Nucleus accumbens (tissue), 56 donors: ENCODE measurements around the gene CCDC126.
A peak's percentile ranks its signal among the peaks of the same experiment; 100 is the strongest.
"Not testable (repeated sequence)": the region's sequence is repeated elsewhere in the genome, so short reads cannot be mapped to it uniquely, and the experiment has no call there.

Experiments used
- DNase-seq, 56 donors: peaks; one replicate each; lab custom pipeline; 2025; lab: John Stamatoyannopoulos, UW

The CCDC126 gene

DNA sequence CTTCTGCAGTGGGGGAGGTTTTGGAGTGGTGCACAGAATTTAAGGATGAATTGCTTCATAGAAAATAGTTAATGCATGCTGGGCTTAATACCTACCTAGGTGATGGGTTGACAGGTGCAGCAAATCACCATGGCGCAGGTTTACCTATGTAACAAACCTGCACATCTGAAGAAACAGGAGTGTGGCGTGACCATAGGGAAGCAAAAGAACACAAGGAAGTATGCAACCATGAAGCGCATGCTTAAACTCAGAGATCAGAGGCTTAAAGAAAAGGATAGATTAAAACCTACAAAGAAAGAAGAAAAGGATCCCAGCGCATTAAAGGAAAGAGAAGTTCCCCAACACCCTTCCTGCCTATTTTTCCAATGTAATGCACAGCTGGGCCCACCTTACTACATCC is 22.0 kb downstream of the CCDC126 start:
- no peak for DNase-seq

DNA sequence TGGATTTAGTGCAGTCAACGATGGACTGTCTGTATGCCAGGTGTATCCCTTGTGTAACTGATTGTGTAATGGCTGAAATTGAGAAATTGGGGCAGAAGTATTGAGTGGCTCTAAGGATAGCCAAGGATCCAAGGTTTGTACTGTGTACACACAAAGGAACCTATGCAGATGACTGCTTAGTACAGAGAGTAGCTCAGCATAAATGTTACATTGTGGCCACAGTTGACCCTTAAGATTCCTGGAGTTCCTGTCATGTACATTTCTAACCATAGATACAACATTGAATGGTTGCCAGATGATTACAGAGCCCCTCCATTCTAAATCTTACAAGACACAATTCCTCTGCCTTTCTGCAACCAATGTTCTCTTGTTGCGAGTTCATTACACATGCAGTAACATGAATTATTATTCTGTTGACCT is 25.3 kb downstream of the CCDC126 start:
- no peak for DNase-seq

DNA sequence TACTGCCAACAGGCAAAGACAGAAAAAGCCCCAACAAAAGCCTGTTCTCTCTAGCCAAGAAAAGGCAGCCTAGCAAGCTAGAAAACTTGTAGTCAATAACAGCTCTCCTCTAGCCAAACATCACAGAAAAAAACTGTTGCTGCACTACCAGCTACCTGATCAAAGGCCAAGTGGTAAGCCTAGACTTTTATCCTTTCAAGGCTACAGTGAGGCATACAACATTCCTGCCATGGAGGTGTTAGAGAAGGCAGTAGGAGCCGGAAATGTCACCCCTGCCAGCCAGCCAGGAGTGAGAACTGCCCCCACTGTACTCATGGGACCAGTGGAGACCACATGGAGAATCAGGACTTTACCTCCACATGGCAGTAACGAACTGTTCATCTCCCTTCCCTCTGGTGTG is 31.2 kb downstream of the CCDC126 start:
- DNase-seq = no peak

DNA sequence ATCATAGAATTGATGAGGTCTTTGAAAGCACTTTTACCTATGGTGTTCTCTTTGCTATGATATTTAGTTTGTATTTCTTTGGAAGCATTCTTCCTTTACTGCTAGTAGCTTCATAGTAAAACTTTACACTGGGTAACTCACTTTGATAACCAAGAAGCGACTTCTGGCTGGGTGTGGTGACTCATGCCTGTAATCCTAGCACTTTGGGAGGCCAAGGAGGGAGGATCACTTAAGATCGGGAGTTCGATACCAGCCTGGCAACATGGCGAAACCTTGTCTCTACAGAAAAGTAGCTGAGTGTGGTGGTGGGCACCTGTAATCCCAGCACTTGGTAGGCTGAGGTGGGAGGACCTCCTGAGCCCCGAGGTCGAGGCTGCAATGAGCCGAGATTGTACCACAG is 36.2 kb downstream of the CCDC126 start:
- DNase-seq = no peak

DNA sequence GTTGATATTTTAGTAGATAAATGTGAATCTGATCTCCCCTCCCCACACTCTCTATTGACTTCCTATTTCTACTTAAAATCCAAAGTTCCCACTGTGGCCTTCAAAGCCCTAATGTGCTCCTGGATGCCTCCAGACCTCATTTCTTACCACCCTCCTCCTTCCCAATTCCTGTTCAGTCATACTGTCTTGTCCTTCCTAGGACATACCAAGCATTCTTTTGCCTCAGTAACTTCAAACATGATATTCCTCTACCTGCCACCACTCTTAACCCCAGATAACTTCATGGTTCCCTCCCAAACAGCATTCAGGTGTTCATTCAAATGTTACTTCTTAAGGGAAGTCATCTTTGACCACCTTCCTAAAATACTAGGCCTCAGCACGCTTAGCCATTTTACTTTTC is 48.6 kb downstream of the CCDC126 start:
- DNase-seq = no peak

DNA sequence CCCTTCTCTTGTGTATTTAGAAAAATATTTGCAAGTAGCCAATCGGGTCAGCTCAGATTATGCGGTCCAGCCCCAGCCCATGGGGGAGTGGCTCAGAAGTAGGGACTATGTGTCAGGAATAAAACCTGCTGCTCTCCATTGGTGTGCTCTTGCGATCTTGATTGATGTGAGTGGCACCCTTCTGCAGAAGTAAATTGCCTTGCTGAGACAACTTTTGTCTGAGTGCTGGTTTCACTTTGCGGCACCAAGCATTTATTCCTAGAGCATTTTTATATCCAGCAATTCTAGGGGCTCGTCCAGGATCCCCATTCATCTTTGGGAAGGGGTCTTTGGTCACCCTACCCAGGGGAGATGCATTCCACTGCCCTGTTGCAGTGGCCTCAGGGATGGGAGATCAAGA is 56.8 kb downstream of the CCDC126 start:
- no peak for DNase-seq

DNA sequence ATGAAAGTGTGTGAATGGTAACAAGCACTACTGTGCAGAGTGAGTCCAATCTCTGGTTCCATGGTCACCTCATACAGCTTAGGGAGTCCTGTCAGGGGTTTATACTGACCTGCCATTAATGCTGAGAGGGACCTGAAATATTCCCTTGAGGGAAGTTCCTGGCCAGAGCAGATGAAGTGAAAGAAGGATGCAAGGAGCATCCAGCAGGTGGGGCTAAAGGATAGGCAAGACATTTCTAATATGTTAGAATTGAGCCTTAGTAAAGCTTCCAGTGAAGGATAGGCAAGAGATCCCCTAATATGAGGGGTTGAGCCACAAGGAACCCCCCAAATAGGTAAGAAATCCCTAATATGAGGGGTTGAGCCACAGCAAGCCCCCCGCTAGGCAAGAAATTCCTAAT is 57.3 kb downstream of the CCDC126 start:
- peak in 17 of 56 donors; percentile 3 to 58 (median 9) for DNase-seq

DNA sequence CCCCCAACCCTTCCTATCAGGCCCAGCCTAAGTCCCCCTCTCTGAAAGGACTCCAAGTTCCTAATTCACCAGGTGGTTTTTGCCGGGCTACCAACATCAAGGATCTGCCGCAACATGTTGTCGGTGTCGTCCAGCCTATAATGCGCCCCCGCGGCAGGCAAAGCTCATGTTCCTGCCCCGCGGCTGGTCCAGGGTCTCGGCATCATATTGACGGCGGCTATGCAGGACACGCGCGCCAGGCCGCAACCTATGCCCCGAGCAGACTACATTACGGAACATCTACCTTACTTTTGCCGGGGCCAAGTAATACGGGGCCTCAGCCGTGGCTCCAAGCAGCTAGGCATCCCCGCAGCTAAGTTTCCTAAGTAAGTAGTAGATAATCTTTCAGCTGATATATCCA is 58.3 kb downstream of the CCDC126 start:
- DNase-seq = no peak

DNA sequence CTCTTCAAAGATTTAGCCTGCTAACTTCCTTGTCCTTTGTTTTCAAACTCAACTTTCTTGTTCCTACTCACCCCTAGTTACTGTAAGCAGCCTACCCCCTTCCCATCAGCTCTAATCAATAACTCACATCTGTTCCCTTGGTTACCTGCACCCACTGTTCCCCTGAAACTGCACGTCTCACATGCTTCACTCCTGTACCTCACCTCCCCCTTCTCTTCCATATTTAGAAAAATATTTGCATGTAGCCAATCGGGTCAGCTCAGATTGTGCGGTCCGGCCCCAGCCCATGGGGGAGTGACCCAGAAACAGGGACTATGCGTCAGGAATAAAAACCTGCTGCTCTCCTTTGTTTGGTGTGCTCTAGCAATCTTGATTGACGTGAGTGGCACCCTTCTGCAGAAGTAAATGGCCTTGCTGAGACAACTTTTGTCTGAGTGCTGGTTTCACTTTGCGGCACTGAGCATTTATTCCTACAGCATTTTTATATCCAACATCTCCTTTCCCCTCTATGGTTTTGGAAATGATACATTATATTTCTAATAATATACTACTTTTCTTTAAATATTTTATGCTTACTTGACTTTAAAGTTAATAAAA is 61.7 kb downstream of the CCDC126 start:
- peak in 8 of 56 donors; percentile 3 to 36 (median 14) for DNase-seq

DNA sequence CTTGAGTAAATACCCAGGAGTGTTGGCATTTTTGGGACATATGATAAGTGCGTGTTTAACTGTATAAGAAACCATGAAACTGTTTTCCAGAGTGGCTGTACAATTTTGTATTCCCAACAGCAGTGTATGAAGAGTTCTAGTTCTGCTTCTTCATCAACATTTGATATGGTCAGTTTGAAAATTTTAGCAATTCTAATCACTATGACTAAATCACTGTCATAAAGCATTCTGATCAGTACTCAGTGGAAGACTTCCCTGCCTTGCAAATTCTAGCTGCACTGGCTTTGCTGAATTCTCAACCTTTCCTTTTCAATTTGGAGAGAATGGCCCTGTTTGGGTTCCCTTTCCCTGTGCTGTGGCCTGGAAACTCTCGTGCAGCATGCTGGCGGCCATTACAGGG is 64.2 kb downstream of the CCDC126 start:
- DNase-seq = no peak

DNA sequence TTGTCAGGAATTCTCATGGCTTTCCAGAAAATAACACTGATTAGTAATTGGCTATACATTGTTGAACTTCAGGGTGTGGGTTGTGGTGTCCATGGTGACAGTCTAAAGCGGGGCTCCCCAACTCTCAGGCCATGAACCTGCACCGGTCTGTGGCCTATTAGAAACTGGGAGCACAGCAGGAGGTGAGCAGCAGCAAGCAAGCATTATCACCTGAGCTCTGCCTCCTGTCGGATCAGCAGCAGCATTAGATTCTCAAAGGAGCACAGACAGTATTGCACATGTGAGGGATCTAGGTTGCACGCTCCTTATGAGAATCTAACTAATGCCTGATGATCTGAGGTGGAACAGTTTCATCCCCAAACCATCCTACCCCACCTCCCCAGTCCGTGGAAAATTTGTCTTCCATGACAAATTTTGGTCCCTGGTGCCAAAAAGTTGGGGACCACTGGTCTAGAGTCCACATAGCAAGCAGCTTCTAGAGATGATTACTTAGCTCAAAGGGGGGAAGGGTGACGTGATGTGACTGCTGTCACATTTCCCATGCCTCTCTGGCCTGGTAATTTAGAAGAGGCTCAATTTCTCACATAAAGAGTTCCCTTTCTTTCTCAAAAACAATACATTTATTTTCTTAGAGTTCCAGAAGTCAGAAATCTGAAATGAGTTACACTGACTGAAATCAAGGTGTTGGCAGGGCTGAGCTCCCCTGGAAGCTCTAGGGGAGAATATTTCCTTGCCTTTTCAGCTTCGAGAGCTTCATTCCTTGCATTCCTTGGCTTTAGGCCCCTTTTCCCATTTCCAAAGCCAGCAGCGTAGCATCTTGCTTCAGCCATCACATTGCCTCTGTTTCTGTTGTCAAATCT is 65.2 kb downstream of the CCDC126 start:
- no peak for DNase-seq

DNA sequence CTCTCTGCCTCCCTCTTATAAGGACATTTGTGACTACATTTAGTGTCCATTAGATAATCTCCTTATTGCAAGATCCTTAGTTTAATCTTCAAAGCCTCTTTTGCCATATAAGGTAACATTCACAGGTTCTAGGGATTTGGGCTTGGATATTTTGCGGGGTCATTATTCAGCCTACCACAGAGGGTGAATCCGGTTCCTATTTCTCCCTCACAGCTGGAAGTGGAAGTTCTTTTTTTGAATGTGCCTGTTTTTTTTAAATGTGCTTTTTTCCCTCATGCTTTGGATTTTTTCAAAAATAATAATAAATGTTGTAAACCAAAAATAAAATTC is 65.8 kb downstream of the CCDC126 start:
- no peak for DNase-seq

DNA sequence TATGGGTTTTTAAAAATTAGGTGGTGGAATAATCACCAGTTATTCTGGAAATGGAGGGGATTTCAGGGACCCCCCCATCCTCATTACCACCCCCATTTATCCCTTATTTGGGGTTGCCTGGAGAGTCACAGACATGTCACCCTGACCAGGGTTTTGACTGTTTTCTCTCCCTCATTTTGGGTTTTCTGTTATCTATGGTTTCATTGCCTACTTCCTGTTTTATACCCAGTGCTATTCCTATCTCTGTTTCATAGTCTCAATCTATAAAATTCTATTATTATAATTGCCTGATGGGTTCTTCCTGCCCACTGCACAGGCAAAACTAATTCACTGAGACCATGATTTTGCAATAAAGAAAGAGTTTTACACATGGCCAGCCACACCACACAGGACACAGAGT is 66.9 kb downstream of the CCDC126 start:
- no peak for DNase-seq

DNA sequence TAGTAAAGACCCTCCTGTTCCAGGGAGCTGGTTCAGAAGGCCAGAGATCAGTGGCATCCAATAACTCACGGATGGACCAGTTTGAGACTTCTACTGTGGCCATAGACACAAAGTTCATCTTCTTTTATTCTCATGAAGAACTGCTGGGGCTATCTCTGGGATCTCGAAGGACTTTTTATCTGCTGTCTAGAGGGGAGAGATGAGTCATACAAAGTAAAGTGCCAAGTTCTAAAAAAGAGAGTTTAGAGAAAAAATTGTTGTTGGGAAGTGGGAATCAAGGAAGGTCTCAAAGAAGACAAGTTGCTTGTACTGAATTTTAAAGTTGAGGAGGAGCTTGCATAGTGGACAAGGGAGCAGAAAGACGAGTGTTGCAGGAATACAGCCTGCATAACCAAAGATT is 74.9 kb downstream of the CCDC126 start:
- no peak for DNase-seq

DNA sequence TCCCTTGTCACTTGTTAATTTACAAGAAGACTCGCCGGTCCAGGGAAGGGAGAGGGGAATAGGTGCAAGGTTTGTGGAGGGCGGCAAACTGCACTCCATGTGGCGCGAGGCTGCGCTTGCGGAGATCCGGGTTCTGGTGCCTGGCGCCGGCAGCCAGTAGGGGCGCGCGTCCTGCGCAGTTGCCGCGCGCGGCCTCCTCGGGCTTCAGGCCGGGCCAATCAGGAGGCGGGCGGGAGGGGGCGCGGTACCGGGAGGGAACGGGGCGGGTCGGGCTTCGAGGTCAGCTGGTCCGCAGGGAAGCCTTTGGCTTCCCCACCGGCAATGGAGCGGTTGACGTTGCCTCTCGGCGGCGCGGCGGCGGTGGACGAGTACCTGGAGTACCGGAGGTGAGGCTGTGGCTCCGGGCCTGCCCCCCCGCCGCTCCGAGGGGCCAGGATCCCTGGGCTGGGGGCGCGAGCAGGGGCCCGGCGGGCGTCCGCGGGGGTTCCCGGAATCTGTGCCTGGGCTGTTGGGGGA is 82.8 kb downstream of the CCDC126 start, which contains the start of gene FAM221A:
Gene FAM221A, plus strand, starts transcription at position 302 of the 516 bp plus-strand sequence. Its CDS starts 20 bp downstream, at position 322.
- peak; percentile 42 to 92 (median 86) for DNase-seq

DNA sequence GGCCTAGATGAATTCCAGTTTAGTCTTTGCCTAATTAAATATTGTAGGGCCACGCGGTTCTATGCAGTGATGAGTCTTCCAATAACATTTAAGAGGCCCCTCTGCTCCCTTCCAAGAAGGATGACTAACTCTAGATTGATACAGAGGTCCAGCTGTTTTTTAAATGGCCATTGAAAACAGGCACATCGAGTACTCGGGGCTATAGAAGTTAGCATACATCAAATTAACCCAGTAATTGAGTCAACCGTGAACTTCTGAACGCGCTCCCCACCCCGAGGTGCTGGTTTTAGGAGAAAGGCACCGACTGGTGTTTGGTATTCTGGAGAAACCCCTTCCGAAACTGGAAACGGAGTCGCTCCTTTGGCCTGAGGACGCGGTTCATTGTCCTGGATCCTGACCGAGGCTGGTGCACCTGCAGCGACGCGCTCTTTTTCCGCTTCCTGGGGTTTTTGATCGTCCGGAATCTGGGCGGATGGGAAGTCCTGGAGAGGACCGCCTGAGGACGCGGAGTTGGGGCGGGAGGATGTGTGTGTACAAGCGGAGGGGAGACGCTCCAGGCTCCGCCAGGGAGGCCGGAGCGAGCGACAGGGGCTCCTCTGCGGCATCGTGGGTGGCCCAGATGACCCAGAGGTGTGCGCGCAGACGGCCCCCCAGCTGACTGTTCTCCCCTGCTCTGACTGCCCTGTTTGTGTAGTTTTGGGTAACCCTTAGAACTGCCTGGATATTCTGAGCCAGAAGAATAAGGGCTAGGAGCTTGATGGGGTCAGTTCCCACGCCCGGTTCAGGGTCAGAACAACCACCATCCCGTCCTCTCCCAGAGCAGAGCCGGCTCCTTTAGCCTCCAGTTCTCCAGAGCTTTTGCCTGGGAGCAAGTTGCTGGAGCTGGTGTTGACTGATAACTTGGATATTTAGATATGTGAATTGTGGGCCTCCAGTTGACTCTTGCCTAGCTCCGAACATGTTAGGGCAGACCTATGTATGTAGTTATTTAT is 83.5 kb downstream of the CCDC126 start:
- DNase-seq = peak in 47 of 56 donors; percentile 4 to 76 (median 39)

DNA sequence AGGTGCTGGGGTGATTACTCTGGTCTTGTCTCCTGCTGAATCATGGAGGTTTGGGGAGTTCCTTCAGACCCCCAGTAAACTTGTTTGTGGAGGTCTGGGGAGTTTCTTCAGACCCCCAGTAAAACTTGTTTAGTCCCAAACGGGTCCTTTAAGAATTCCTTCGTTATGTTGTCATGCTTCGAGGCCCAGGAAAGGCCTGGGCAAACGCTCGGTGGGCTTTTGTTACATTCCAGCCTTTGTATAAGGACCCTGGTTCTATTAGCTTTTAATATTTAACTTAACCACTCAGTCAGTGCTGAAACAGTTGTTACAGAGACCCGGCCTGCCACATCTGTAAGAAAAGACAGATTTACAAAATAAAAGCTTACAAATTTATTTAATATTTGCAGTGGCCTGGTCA is 86.9 kb downstream of the CCDC126 start:
- DNase-seq = not testable (repeated sequence)

DNA sequence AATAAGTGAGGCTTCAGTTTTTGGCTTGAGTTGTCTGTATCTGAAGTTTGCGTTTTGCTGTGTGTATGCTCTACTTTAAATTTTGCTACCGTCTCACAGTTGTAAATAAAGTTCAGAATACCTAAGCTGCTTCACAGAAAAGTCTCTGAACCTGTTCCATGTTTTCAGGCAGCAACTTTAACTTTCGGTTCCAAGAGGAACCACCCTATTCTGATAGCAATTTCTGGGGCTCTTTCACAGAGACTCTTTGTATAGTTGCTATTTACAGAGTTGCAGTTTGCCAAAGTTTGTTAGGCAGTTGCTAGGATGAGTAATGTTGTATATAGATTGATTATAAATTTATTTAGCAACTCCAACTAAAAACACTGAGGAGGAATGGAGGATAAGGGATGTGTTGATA is 88.5 kb downstream of the CCDC126 start:
- DNase-seq = no peak

DNA sequence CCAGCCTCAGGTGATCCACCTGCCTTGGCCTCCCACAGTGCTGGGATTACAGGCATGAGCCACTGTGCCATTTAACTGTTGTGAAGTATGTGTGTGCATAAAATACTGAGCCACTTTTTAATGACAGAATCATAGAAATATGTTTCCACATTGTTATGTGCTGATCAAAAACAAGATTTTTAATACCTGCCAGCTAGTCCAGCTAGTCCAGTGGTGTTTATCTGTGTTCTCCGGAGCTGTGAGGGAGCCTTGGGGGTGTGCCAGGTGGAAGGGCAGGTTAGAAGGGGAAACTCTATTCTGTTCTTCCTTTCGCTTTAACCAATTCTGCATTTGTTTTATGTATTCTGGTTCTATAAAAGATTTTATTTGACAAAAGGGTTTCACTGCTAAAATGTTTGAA is 89.8 kb downstream of the CCDC126 start:
- no peak for DNase-seq

DNA sequence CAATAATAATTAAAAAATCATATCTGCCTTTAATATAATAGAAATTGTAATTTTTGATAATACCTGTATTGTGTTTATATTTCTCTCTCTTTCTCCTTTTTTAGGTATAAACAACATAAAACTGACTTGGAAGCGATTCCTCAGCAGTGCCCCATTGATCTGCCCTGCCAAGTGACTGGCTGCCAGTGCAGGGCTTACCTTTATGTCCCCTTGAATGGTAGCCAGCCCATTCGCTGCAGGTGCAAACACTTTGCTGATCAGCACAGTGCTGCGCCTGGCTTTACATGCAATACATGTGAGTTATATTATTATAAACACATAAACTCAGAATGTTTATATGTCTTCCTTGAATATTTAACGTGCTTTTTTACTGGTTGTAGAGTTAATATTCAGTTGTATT is 92.0 kb downstream of the CCDC126 start:
- no peak for DNase-seq

DNA sequence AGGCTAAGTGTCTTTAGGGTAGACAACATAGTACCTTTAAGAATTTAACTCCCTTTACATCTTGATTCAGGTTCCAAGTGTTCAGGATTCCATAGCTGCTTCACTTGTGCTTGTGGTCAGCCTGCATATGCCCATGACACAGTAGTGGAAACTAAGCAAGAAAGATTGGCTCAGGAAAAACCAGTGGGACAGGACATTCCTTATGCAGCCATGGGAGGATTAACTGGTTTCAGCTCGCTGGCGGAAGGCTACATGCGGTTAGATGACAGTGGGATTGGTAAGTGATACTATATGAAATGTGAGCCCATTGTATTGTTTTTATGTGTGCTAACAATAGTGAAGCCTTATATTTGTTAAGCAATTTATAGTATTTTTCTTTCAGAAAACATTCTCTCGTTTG is 94.1 kb downstream of the CCDC126 start:
- DNase-seq = no peak
